HTR-8/SVneo (cell line): ENCODE data around the gene ZRANB3.
A peak's percentile ranks its signal among the peaks of the same experiment; 100 is the strongest.
"Not testable (repeated sequence)": the region's sequence is repeated elsewhere in the genome, so short reads cannot be mapped to it uniquely, and the experiment has no call there.

ENCODE experiments used
- DNase-seq: peaks from one replicate; pipeline ENCODE4 v3.0.0; 2011; ENCODE audit warnings: low spot score, mixed read lengths; ENCODE audit not compliant: insufficient read length
- FAIRE-seq: peaks from 2 replicates; lab custom pipeline; 2011; peaks lifted over from hg19 to GRCh38; lab: Jason Lieb, UNC

The ZRANB3 gene

DNA sequence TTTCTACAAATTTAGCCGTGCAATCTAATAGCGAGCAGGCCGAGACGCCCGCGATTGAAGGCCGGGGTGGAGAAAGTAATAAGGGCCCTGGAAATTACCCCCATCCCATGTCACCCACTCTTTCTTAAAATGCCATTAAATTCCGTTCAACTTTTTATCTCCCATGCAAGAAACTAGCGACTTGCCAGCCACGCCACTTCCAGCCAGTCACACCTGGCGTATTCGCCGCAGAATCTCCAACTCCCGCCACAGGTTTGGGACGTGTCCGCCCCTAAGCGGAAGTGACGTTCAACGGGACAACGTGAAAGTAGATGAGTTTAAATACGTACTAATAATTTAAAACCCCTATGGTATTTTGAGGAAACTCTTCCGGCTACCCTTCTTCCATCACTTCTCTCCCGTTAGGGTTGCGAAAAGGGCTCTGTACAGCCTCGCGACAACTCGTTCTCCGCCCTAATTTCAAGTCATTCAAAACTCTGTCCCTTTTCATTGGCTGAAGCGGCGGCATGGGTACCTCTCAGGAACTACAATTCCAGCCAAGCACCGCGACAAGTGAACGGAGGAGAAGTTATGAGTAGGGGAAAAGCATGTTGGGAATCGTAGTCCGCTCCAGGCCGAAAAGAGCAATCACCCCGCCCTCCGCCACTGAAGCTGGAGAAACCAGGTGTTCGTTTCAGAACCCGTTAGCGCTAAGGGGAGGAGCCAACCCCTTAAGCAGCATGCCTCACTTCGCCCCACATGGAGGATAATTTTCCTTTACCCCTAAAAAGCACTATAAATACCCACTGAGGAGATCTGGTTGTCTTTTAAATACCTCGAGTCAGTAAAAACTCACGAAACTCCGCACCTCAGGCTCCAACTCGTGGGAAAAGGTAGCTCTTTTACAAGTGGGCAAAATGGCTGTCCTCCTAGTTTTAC, at the start of gene ZRANB3:
TSS of gene ZRANB3 (minus strand) at position 906 of the 918 bp plus-strand sequence.
- FAIRE-seq (peak; percentile 46), DNase-seq (peak; percentile 90)

GRCh38 chr2:135573620-135574019, 42.6 kb upstream of the ZRANB3 start:
- DNase-seq (no peak), FAIRE-seq (no peak)

GRCh38 chr2:135570884-135571283, 39.9 kb upstream of the ZRANB3 start:
- DNase-seq = no peak
- no peak for FAIRE-seq

DNA sequence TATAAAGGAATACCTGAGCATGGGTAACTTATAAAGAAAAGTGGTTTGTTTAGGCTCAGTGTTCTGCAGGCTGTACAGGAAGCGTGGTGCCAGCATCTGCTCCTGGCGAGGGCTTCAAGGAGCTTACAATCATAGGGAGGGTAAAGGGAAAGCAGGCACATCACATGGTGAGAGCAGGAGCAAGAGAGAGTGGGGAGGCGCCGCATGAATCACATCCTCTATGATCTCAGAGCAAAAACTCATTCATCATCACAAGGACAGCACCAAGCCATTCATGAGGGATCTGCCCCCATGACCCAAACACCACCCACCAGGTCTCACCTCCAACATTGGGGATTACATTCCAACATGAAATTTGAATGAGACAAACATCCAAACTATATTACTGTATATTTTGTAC, 32.8 kb upstream of the ZRANB3 start:
- no peak for DNase-seq
- peak; percentile 48 for FAIRE-seq

- no peak for FAIRE-seq
- DNase-seq = no peak
Measured at GRCh38 chr2:135561925-135562324, 30.9 kb upstream of the ZRANB3 start.

- no peak for FAIRE-seq
- no peak for DNase-seq
Measured at GRCh38 chr2:135557530-135557929, 26.5 kb upstream of the ZRANB3 start.

DNA sequence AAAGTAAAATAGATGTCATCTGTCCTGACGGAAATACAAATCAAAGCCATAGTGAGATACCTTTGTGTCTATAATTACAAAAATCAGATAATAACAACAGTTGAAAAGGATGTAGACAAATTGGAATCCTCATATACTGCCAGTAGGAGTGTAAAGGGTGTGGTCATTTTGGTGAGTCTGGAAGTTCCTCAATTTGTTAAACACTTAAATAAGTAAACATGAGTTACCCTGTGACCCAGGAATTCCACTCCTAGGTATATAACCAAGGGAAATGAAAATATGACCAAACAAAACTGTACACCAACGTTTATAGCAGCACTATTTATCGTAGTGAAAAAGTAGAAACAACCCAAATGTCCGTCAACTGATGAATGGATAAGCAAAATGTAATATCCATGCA, 24.3 kb upstream of the ZRANB3 start:
- DNase-seq = no peak
- no peak for FAIRE-seq

DNA sequence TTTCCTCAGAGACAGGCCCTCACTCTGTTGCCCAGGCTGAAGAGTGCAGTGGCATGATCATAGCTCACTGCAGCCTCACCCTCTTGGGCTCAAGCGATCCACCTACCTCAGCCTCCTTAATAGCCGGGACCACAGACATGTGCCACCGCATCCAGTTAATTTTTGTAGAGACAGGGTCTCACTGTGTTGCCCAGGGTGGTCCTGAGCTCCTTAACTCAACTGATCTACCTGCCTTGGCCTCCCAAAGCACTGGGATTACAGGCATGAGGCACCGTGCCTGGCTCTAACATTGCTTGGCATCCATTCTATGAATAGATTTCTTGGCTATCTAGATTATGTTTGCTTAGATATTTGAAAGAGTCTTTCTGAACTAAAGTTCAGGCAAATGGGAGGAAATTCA, 21.9 kb upstream of the ZRANB3 start:
- FAIRE-seq (no peak), DNase-seq (no peak)

DNA sequence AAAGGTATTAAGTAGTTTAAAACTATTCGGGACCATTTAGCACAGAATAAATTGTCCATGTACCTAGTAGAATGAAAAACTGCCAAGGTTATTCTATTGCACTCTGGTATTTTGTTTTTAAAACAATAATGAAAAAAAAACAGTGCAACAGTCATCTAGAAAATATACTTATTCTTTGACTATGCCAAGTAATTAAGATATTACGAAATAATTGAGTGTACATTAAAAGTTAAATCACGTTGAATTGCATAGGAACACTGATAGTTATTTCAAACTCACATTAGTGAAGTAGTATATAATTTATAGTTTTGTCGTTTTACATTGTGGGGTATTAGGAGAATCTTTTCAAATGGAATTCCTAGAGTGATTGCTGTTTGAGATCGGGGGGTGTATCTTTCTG, 20.3 kb upstream of the ZRANB3 start:
- FAIRE-seq = no peak
- DNase-seq = no peak

- DNase-seq = no peak
- FAIRE-seq = no peak
Measured at GRCh38 chr2:135547311-135547710, 16.3 kb upstream of the ZRANB3 start.

- FAIRE-seq = no peak
- DNase-seq = no peak
Measured at GRCh38 chr2:135546436-135546835, 15.4 kb upstream of the ZRANB3 start.

- DNase-seq, FAIRE-seq: not testable (repeated sequence)
Measured at GRCh38 chr2:135533545-135533944, 2.5 kb upstream of the ZRANB3 start.

DNA sequence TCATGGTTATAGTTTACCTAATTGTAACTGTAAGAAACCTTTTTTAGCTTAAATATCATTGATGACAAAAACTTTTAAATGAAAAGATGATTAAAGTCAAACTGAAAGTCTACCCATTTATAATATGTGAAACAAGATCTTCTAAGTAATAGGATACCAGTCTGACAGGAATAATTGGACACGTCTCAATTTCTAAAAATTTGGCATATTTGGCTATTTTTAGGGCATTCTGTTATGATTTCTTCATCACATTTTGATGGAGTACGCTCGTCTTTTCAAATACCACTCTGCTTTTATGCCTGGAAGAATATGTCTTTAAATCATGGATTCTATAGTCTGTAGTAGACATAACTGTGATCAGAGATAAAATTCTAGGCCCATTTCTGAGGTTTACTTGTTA, 1.6 kb upstream of the ZRANB3 start:
- DNase-seq (no peak), FAIRE-seq (no peak)

DNA sequence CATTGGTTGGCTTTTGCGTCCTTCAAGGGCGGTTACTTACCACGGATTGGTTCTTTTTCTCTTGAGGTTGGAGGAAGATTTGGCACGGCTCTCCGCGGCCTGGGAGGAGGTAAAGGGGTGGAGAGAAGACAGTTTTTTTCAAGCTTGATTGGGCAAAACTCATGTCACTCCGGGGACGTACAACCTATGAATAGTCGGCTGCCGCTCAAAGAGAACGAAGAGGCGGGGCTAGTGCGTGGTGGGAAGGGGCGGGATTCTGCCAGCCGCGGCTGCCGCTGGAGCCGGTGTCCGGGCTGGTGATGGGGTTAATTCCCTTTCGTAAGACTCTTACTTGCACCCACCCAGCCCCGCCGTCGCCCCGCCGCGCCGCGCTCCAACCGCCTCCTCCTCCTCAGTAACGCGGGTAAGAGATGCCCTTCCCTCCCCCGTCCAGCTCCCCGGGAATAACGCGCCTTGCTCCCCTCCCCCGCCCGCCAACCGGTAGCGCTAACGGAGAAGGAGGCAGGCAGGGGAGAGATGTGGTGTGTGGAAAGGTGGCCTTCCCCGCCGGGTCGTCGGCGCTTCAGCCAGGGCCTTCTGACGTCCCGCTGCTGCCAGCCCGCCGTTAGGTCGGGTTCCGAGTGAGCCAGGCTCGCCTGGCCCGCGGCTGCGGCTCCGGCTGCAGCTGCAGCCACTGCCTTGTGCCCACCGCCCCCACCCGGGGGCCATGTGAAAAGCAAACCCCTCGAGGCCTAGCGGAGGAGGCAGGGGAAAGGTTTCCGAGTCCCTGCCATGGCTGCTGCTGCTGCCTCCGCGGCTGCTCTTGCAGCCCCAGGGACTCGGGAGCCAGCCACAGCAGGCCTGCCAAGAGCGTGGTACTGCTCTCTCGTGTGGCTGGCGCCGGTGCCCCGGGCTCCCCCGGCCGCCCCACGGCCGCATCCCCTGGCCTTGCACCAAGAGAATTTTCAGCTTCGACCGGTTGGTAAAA, 496 bp upstream of the ZRANB3 start, which contains the start of gene R3HDM1:
TSS of gene R3HDM1 (plus strand) at position 254 of the 967 bp plus-strand sequence. CDS start 73,362 bp downstream, outside the sequence.
- DNase-seq (peak; percentile 94), FAIRE-seq (peak; percentile 69)

DNA sequence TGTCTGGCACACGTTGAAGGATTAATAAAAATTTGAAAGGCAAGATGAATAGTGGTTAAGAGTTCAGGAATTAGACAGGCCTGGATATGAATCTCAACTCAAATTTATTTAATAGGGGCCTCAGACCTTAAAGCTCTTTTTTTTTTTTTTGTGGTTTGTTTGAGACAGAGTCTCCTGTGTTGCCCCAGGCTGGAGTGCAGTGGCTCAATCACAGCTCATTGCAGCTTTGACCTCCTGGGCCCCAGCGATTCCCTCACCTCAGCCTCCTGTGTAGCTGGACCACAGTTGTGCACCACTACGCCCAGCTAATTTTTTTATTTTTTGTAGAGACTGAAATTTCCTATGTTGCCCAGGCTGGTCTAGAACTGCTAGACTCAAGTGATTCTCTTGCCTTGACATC, 3.0 kb downstream of the ZRANB3 start:
- DNase-seq = no peak
- no peak for FAIRE-seq

DNA sequence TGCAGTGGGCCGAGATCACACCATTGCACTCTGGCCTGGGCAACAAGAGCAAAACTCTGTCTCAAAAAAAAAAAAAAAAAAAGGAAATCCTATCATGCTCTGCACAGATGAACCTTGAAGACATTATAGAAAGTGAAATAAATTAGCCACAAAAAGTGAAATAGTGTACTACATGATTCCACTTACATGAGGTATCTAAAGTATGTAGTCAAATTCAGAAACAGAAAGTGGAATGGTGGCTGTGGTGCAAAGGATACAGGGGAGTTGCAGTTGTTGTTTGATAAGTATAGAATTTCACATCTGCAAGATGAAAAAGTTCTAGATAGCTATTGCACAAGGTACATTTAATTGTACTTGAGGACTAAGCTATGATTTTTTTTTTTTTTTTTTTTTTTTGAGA, 5.2 kb downstream of the ZRANB3 start:
- DNase-seq = no peak
- no peak for FAIRE-seq

GRCh38 chr2:135512099-135512498, 18.9 kb downstream of the ZRANB3 start:
- no peak for DNase-seq

GRCh38 chr2:135510577-135510976, 20.4 kb downstream of the ZRANB3 start:
- DNase-seq = no peak
- no peak for FAIRE-seq

More at GRCh38 chr2:135512099-135512498, 18.9 kb downstream of the ZRANB3 start:
- FAIRE-seq = no peak

- DNase-seq (no peak), FAIRE-seq (no peak)
Measured at GRCh38 chr2:135504811-135505210, 26.2 kb downstream of the ZRANB3 start.

- not testable (repeated sequence) for FAIRE-seq, DNase-seq
Measured at GRCh38 chr2:135498588-135498987, 32.4 kb downstream of the ZRANB3 start.

- FAIRE-seq = no peak
- DNase-seq = no peak
Measured at GRCh38 chr2:135494917-135495316, 36.1 kb downstream of the ZRANB3 start.
